HG03432 (cell line): ENCODE measurements around the gene HS3ST5.

Experiments
- ATAC-seq: cut with Tn5 transposase; IDR thresholded peaks from one replicate; pipeline ENCODE4 v1.9.1; 2021; ENCODE audit warnings: mild to moderate bottlenecking, moderate library complexity; ENCODE audit not compliant: unreplicated experiment

HS3ST5 gene, protein sequence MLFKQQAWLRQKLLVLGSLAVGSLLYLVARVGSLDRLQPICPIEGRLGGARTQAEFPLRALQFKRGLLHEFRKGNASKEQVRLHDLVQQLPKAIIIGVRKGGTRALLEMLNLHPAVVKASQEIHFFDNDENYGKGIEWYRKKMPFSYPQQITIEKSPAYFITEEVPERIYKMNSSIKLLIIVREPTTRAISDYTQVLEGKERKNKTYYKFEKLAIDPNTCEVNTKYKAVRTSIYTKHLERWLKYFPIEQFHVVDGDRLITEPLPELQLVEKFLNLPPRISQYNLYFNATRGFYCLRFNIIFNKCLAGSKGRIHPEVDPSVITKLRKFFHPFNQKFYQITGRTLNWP

DNA sequence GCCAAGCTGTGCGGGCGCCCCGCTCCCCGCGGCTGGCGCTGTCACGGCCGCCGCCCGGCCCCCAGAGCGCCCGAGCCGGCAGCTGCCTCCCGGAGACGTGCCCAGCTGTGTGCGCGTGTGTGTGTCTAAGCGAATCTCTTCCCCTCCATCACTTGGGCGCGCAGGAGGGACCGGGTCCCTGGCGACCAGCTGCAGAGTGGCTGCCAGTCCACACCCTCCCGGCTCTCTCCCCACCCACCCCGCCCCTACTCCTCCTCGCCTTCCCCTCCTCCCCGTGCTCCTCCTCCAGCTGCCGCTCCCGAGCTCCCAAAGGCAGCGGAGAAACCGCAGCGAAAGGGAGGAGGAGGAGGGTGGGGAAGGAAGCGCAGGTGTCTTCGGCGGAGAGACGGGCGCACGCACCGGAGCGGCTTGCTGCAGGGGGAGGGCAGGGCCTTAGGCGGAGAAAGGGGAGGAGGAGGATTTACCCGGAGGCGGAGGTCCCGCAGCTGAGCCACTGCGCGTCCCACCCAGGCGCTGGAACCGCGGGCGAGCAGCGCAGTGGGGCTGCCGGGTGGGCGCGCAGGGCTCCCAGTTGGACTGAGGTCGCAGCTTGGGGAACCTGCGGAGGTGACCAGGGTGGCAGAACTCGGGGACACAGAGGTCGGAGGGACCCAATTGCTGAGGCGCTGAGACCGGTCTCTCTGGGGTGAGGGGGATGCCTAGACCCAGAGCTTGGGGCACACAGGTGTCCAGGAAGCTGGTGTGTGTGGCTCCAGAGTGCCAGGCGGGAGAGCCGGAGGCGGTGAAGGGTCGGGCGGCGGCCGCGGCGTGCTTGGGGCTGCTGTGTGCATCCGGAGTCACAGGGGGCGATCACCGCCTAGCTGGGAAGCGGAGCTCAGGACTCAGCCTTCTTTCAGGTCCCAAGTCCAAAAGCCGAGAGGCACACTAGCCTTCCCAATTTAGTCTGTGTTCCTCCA is at the start of gene HS3ST5:
Gene HS3ST5, minus strand, starts transcription at position 198 of the 956 bp plus-strand sequence. CDS start 280,178 bp downstream, outside the sequence.
- ATAC-seq, result peak; percentile 57

DNA sequence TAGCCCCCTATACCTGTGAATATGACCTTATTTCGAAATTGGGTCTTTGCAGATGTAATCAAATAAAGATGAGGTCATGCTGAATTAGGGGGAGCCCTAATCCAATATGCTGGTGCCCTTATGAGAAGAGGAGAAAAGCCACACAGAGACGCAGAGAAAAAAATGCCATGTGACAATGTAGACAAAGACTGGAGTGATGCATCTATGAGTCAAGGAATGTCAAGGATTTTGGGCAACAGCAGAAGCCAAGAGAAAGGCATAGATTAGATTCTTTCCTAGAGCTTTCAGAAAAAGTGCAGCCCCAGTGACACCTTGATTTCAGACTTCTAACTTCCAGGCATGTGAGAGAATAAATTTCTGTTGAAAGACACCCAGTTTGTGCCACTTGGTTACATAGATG is 47.4 kb upstream of the HS3ST5 start:
- no peak for ATAC-seq

DNA sequence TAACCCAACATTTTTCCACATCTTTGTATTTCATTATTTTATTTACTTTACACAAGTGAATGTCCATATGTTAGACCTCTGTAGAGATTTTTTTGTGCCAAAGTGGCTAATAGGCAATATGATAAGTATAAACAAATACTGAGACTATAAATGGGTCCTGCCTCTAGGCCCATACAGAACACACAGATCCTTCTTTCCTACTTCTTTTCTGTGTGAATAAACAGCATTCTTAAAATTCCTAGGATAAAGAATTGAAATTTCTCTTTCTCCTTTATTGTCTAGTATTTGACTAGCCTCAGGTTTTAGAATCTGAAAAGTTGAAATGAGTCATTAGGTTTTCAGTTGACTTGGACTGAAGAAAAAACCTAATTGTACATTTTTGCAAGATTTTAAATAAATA is 46.3 kb upstream of the HS3ST5 start:
- no peak for ATAC-seq

DNA sequence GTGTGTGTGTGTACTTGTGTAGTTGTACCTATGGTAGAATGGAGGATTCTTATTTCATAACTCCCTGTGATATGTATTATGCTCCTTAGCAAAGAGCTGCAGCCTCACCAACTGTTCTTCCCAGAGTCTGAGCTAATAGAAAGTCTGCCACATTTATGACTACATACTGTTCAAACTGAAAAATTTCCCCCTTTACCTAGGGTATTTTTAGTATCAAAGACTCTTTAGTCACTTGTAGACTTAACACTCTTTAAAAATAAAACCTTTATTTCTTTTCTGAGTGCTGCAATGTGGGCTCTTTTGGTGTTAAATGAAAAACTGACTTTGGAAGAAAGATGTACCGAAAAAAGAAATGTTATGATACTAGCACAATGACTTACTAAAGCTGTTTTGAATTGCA is 39.6 kb upstream of the HS3ST5 start:
- no peak for ATAC-seq

DNA sequence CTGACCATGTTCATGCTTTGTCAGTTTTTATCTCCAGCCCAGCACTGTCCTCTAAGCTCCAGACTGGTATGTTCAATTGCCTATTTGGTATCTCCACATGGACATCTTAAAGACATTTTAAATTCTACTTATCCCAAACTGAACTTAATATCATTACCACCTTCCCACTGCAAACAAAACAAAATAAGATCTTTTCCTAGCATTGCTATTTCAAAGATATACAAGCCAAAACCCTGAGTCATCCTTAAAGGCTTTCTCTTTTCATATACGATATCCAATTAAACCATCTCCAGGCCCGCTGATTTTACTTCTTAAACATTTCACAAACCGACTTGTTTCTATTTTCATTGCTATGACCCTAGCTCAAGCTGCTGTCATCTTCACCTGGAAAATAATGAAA is 35.1 kb upstream of the HS3ST5 start:
- no peak for ATAC-seq

DNA sequence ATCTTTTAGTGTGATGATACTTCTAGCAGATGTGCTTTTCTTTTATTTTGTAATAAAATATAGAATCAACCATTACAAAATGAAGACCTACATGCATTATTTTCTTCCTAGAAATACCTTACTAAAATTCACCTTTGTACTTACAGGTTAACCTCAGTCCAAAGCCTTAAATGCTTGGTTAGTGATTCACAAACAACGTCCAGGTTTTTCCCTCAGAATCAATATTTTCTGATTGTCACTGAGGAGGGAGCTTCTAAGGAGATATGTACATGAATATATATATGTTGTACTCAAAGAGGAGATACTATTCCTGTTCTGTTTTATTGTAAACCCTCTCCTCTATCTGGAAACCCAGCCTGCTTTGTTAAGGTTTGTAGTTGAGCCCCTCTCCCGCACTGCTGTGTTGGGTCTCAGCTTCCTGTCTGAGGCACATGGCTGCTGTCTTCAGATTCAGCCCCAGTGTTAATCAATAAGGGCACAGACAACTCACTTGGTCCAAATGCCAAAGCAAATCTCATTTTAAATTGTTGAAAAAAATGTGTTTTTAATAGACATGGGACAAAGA is 33.9 kb upstream of the HS3ST5 start:
- ATAC-seq, result no peak

DNA sequence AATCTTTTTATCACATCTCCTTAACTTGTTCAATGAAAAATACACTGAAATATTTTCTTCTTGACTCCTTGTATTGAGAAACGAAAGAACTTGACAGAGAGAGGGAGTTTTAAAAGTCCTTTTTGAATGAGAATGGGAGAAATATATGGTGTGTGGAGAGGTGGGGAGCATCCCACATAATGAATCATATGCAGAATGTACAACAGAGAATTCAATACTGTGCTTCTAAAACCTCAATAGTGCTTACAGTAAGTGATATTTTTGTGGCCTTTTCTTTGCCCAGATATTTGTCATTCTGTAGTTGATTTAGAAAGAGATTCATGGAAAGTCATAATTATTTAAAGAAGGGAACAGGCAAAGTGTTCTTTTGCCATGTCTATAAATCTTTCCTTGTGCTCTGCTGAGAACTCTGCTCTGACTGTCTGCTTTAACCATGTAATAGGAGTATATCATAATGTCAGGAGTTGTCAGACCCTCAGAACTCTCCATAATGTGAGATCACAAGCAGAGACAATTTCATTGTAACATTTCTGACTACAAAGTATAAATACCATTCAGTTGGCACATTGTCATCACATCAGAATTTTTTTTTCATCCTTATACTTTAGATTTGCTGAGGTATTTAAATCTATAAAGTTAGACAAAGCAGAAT is 32.8 kb upstream of the HS3ST5 start:
- ATAC-seq, result no peak

DNA sequence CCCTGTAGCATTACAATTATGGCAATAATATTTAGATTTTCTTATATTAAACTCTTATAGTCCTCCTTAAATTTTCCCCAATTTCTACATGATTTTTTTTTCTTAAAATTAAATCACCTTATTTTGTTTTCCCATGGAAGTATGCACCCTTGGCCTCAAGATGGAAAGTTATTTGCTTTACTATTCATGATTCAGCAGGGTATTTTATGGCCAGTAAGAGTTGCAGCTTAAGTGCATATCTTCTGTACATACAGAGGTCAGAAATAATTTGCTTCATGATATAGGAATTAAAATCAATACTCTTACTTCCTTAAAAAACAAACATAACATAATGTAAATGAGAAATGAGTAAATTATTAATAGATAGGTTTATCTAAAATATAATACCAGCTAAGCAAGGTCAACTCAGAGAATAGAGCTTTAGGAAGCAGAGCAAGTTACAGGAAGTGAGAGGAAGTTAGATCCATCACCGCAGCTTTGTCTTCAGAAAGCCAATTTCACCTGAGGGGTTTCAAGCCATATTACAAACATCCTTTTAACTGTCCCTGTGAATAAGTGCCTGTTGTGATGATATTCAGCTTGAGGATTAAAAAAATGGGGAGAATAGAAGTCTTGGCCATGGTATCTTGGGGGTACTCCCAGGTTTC is 24.6 kb upstream of the HS3ST5 start:
- ATAC-seq, result no peak

DNA sequence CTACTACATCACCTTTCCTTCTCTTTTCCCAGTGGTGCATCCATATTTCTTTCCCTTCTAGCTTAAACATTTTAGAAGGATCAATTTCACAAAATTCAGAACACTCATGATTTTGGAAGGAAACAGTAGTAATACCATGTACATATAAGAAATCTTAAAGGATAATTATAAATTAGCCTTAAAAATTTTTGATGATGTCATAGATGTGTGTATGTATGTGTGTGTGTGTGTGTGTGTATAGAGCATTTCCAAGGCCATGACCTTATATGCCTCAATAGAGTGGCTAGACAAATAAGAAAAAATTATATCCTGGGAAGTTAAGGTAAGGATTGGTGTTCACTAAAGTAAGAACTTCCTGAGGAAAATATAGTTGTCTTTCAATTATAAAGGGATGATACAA is 24.1 kb upstream of the HS3ST5 start:
- no peak for ATAC-seq

DNA sequence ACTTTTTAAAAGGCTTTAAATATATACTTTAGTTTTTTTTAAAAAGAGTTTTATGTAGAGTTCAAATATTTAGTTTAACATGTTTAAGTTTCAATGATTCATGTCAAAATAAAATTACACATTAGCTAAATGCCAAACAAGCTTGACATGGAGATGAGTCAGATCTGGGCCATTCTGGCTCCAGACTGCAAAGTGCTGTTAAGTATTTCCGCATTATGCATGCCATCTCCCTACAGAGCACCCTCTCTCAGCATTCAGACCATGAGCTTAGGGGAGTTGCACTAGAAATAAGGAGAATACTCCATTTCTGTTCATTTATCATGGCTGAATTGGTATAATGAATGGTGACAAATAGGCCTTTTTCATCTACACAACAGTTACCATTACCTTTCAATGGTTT is 21.5 kb upstream of the HS3ST5 start:
- no peak for ATAC-seq

DNA sequence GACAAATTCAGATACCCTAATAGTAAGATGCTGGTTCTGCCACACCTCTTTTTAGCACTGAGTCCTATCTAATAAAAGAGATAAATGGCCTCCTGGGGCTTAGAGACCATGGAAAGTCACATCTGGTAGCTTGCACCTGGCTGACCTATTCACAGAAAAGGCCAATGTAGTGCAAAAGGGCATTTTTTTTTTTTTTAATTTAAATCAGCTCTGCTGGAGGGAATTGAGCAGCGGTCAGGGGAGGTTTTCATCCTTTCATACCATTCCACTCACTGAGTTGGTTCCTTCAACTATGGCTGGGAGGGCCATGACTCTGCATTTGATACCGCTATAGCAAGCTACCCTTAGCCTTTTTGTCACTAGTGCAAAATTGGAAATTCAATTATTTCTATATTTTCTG is 20.1 kb upstream of the HS3ST5 start:
- ATAC-seq, result no peak

DNA sequence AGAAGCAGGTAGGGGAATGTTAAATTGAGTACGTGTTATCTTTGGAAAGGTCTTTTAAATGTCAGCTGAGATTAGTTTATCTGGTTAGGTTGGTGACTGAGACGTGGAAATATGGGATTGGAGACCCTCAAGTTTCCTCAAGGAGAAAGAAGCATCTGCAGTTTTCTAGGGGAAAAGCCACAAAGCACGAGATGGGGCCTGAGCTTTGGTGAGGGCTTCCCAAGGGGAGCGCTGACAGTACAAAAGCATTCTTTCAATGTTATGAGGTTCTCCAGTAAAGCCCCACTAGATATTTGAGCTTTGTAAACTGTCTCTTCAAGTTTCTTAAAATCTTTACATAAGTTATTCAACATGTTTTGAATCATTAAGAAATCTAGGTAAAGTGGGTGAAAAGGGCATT is 19.6 kb upstream of the HS3ST5 start:
- ATAC-seq, result no peak

DNA sequence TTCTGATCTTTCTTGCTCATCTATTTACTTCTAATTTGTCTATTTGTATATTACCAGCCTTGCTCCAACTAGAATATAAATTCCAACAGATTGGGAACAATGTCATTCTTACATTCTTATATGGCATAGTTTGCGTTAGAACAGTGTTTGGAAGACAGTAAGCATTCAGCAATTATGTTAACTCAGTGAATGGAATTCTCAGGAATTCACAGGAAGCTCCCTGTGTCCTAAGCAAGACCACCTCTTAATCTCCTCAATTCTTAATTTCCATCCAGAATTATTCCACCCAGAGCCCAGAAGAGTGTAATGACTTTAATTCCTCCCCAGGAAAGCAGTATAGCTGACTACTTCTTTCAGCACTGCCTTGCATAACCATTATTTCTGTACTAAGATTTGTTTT is 18.2 kb upstream of the HS3ST5 start:
- no peak for ATAC-seq

DNA sequence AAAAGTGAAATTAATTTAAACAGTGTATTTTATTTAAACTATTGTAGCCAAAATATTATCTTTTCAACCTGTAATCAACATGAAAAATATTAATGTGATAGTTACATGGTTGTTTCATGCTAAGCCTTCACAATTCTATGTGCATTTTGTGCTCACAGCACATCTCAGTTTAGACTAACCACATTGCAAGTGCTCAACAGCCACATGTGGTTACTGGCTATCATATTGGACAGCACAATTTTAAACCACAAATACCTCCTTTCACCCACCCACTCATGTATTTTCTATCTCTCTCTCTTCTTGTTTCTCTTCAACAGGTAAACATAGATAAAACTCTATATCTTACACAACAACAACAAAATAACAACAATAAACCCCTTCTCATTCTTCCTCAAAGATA is 12.5 kb upstream of the HS3ST5 start:
- no peak for ATAC-seq

DNA sequence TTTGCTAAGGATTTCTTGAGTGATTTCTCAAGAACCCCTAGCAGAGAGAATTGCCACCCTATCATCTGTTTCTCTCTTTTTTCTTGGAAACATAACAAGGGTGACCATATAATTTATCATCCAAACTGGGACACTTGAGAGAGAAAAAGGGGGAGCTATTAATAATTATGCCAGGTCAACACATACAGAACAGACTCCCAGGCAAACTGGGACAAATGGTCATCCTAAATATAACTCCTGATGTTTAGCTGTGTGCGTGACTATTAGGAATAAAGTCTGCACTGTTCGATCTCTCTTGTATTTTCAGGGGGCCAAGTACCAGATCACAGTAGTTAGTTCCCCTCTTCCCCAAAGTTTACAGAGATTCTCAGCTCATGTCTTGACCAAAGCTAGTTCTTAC is 11.7 kb upstream of the HS3ST5 start:
- ATAC-seq, result no peak

DNA sequence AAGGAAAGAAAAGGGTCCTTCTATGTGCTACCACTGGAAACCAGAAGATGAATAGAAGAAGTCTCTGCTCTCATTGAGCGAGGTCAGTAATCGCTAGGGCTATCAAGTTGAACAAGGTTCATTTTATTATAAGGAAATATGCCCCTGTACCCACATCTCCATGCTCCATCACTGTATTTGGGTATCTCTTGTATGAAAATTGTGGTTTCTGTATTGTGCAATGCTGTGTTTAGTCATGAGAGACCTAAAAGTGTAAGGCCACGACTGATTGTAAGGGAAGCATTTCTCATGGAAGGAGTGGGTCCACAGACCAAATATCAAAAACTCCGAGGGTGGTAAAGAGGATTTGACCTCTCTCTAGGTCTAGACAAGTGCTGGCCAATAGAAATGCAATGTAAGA is 3.6 kb upstream of the HS3ST5 start:
- no peak for ATAC-seq

DNA sequence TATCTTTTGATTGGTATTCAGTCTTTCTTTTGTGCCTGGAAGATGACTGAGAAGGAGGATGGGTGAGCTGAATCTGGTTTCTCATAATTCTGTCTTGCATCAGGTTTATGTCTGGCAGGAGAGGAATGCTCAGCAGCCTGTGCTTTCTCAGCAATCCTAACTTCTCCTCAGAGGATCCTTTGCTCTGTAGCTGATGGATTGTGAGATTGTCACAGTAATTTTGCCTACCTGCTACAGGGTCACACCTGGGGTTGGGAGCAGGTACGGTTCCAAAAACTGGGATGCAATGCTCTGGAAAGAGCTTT is 2.1 kb upstream of the HS3ST5 start:
- no peak for ATAC-seq

DNA sequence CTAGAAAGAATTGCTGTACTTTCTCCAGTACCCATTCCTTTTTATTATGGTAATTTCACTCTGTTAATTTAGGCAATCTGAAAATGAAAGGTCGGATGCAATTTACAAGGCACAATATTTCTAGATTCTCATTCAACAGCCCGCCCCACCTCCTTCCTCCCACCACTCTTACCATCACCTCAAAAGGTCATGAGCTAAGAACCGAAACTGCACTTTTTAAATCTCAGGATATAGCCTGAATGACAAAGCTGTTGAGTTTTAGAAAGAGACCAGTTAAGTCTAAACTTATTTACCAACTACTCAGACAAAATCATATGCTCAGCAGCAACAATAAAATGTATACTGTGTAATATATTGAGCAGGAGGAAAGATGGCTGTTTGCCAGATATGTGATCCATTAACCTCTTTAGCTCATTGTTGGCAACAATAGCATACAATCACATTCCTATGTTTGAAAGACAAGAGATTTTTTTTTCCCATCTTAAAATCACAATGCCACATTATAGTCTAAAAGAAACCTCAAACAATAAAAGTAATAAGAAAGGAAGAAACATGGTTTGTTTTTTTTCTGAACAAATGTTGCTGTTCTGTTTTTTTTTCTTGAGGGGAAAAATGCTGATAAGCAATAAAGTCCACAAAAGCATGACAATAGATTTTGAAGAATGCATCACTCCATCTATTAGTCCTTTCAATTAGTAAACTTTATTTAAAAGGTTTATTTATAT is 1.6 kb upstream of the HS3ST5 start:
- no peak for ATAC-seq

DNA sequence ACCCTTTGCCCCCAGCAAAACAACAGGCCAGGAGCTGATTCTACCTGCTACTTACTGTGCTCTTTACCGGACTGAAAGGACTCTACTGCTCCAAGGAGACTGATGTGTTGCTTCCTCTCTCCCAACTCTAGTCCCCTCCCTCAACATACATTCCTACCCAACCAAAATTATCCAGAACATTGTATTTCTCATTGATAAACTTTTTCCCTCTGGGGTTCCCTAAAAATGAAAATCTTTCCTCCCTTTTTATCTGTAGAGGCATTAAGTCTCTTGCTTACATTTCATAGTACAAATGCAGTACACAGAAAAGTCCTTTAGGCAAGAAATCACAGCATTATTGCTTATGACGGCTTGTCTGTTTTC is 940 bp upstream of the HS3ST5 start:
- ATAC-seq, result no peak

DNA sequence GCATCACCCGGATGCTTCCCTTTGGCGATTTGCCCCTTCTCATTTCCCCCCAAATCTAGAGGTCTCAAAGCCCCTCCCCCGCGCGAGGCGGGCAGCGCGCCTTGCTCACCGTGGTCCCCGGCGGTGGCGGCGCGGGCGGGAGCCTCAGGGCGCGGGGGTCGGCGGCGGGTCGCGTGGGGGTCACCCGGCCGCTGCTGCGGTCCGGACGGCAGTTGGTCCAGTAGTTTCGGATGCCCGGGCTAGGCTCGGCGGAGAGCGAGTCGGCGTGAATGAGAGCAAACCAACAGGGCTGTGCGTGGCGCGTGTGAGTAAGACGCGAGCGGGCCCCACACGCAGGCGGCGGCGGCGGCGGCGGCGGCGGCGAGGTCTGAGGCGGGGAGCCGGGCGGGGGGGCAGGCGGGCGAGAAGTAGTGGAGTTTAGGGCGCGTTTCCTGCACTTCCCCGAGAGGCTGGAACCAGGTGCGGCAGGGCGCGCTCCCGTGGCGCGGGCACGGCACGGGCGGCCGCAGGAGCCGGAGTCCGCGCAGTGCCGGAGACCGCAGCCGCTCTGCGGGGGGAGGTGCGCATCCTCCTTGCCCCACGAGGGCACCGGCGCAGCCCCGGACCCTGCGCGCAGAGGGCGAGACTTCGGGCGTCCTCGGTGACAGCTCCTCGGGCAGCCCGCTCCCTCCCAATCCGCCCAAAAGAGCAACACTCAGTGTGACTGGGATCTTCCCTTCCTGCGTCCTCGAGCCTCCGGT is 567 bp downstream of the HS3ST5 start:
- ATAC-seq, result peak; percentile 30
